Gastroesophageal sphincter (tissue), 3 donors: ENCODE measurements around the gene TRMT2A.

Experiments
- POLR2AphosphoS5 ChIP-seq: sonication (generic); formaldehyde crosslinking; IDR thresholded peaks from one replicate; pipeline ENCODE4 v1.6.1; 2017; ENCODE audit warnings: antibody characterized with exemption
- TF ChIP-seq, protein P1 (sequence below), 4 experiments: fragments of 200-600 bp in 2 of 4; fragments of 450-650 bp in 2 of 4; sonication (generic) in 1 of 4; IDR thresholded peaks; one replicate each; pipeline ENCODE4 v1.5.1; 2017 to 2019; ENCODE audit warnings: antibody characterized with exemption in 4 of 4, mild to moderate bottlenecking in 2 of 4, moderate library complexity in 2 of 4

DNA sequence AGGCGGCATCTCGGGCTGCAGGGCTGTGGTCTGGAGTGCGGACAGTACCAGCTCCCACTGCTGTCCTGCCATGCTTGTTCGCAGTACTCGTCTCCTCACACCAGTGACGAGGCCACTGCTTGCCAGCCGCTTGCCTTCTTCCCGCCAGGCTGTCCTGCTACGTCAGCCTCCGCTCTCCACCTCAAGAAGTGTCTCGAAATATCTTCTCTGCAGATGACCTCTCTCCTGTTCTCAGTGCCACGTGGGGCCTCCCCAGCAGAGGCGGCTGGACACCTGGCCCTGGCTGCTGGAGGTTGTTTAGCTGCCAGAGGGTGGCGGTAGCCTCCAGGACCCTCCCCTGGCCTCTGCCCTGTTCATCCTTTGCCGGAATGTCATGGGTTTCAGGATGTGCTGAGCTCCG lies 36.9 kb upstream of the TRMT2A start:
- TF ChIP-seq, protein P1, sequence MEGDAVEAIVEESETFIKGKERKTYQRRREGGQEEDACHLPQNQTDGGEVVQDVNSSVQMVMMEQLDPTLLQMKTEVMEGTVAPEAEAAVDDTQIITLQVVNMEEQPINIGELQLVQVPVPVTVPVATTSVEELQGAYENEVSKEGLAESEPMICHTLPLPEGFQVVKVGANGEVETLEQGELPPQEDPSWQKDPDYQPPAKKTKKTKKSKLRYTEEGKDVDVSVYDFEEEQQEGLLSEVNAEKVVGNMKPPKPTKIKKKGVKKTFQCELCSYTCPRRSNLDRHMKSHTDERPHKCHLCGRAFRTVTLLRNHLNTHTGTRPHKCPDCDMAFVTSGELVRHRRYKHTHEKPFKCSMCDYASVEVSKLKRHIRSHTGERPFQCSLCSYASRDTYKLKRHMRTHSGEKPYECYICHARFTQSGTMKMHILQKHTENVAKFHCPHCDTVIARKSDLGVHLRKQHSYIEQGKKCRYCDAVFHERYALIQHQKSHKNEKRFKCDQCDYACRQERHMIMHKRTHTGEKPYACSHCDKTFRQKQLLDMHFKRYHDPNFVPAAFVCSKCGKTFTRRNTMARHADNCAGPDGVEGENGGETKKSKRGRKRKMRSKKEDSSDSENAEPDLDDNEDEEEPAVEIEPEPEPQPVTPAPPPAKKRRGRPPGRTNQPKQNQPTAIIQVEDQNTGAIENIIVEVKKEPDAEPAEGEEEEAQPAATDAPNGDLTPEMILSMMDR (IDR thresholded peaks at IDR 0.05), result no peak
- no peak for TF ChIP-seq POLR2AphosphoS5
